WERI-Rb-1 (cell line): Measurements from ENCODE around the gene FAM13C.

Experiments
- DNase-seq: peaks from one replicate; pipeline ENCODE4 v3.0.0-alpha.2; 2020
- H3K27ac ChIP-seq: fragments of 250-450 bp; sonication (Bioruptor Pico); 2 replicates; pipeline ENCODE4 v1.5.1; 2020; ENCODE audit warnings: mild to moderate bottlenecking, moderate library complexity
- H3K27me3 ChIP-seq: fragments of 250-450 bp; sonication (Bioruptor Pico); 2 replicates; pipeline ENCODE4 v1.5.1; 2021; ENCODE audit warnings: mild to moderate bottlenecking, low read depth, moderate library complexity; ENCODE audit not compliant: insufficient read depth, severe bottlenecking
- H3K36me3 ChIP-seq: fragments of 250-450 bp; sonication (Bioruptor Pico); 2 replicates; pipeline ENCODE4 v1.5.1; 2020; ENCODE audit warnings: mild to moderate bottlenecking, moderate library complexity
- H3K4me3 ChIP-seq: 2 replicates; pipeline ENCODE4 v1.5.1; 2011; ENCODE audit warnings: low read depth, mild to moderate bottlenecking, control low read depth, low read length
- H3K9me3 ChIP-seq: fragments of 250-450 bp; sonication (Bioruptor Pico); 2 replicates; pipeline ENCODE4 v1.5.1; 2021; ENCODE audit warnings: mild to moderate bottlenecking, moderate library complexity; ENCODE audit not compliant: severe bottlenecking
- CTCF ChIP-seq: IDR thresholded peaks from 2 replicates; pipeline ENCODE4 v1.5.1; 2011; ENCODE audit warnings: low read depth, mild to moderate bottlenecking, control low read depth, inconsistent platforms, low read length

Gene FAM13C

DNA sequence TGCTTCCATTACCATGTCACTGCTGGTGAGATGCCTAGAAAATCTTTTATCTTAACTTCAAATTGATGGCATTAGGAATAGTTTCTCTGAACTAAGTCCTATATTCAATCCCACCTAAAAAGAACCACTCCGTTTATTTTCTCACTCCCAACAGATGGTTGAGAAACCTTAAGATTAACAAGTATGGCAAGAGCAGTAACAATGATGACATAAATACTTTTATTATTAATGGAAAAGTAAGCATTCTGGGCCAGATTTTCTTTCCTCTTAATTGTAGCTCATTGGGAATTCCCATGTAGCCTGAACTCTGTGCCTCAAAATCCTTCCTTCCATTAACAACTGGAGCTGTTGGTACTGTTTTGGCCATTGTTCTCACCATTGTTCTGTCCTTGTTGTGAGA is 21.1 kb upstream of the FAM13C start:
- Histone ChIP-seq H3K9me3 (no peaks in the 10 kb centered on the region), H3K36me3 (no peaks in the 10 kb centered on the region), H3K4me3 (no peak overlapping the region), H3K27me3 (no peaks in the 10 kb centered on the region), H3K27ac (no peak overlapping the region)
- no peak for DNase-seq
- TF ChIP-seq CTCF, result no peak

- Histone ChIP-seq H3K36me3 (no peaks in the 10 kb centered on the region), H3K4me3 (no peak overlapping the region), H3K27me3 (no peaks in the 10 kb centered on the region), H3K9me3 (no peaks in the 10 kb centered on the region), H3K27ac (no peak overlapping the region)
- TF ChIP-seq CTCF, result no peak
- no peak for DNase-seq
These were observed 20.5 kb upstream of the FAM13C start for GRCh38 chr10:59382831-59383295.

GRCh38 chr10:59381687-59382086 is 19.3 kb upstream of the FAM13C start:
- no peak overlapping the region for H3K4me3 ChIP-seq
- no peak for DNase-seq
- no peak overlapping the region for H3K27ac ChIP-seq
- no peak for TF ChIP-seq CTCF
- H3K36me3 ChIP-seq, result no peaks in the 10 kb centered on the region
- H3K27me3 ChIP-seq, result no peaks in the 10 kb centered on the region
- no peaks in the 10 kb centered on the region for H3K9me3 ChIP-seq

DNA sequence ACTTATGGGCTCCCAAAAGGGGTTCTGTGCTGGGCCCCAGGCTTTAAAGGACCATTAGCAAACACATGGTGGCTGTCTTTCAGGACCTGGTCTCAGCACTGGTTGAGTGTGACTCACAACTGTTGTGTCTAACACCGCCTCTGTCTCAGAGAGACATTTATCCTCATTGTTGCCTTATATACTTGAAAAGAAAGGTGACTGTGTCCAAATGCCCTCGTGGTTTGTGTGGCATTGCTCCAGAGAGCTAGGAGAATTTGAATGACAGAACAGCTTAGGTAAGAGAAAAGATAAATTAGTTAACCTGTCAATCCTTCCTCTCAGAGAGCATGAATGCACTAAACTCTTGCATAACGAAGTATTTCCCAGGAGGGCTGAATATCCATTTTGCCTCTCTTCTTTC is 14.5 kb upstream of the FAM13C start:
- H3K36me3 ChIP-seq, result no peaks in the 10 kb centered on the region
- no peak for TF ChIP-seq CTCF
- H3K4me3 ChIP-seq, result no peak overlapping the region
- no peak overlapping the region for H3K27ac ChIP-seq
- no peaks in the 10 kb centered on the region for H3K9me3 ChIP-seq
- H3K27me3 ChIP-seq, result no peaks in the 10 kb centered on the region
- no peak for DNase-seq

- no peaks in the 10 kb centered on the region for H3K27me3 ChIP-seq
- no peak for DNase-seq
- H3K27ac ChIP-seq, result no peak overlapping the region
- no peak for TF ChIP-seq CTCF
- H3K4me3 ChIP-seq, result no peak overlapping the region
- no peaks in the 10 kb centered on the region for H3K36me3 ChIP-seq
- no peaks in the 10 kb centered on the region for H3K9me3 ChIP-seq
These were observed 13.6 kb upstream of the FAM13C start for GRCh38 chr10:59375990-59376389.

DNA sequence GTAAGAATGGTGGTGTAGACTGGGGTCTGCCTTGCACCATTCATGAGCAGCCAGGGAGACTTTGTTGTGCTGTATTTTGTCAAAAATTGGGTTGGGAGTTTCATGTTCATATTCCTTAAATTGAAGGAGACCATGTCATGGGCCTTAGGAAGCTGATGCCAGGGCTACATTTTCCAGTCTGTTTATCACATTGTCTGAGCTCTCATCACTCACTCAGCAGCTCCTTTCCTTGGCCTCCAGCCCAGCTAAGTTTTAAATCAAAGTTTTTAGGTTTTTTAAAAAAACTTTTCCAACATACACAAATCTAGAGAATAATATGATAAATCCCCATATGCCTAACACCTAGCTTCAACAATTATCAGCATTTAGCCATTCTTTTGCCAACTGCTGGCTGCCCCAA is 12.6 kb upstream of the FAM13C start:
- Histone ChIP-seq H3K27ac (no peak overlapping the region), H3K9me3 (no peaks in the 10 kb centered on the region), H3K4me3 (no peak overlapping the region), H3K27me3 (no peaks in the 10 kb centered on the region), H3K36me3 (no peaks in the 10 kb centered on the region)
- TF ChIP-seq CTCF, result no peak
- no peak for DNase-seq
